Measurements from ENCODE around the gene NDUFB6. TPM values are rescaled to one million over a fixed set of nuclear protein-coding genes. Genes with fewer than 3 reads are reported as not detected.

NDUFB6 gene
- total and polyA plus RNA-seq, 7 donors = 59.6 to 90.8 (median 75.4) TPM

DNA sequence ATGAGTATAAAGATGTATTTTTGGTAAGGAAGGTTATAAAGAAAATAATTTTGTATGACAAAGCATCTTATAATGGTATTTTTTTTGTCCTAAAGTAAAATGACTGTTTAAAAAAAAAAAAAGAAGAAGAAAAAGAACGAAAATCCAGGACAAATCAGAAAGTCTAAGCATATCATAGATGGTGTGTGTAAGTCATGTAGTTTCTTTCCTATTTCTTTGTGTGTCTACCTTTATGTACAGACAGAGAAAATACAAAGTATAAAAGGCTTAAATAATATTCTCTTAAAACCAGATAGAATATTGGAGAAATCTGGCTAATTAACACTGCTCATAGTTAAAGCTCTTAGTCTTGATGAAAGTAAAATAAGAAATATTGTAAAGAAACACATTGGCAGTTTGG lies 54.7 kb downstream of the NDUFB6 start:
- H3K36me3 ChIP-seq (ENCODE audit: insufficient read depth in 1 of 2, low read depth in 1 of 2) = no peaks in the 10 kb centered on the region
- no peaks in the 10 kb centered on the region for H3K9me3 ChIP-seq
- peaks cover 3% of the 10 kb centered on the region for H3K4me1 ChIP-seq
- DNase-seq = no peak
- H3K4me3 ChIP-seq = no peak overlapping the region
- TF ChIP-seq, protein P1, sequence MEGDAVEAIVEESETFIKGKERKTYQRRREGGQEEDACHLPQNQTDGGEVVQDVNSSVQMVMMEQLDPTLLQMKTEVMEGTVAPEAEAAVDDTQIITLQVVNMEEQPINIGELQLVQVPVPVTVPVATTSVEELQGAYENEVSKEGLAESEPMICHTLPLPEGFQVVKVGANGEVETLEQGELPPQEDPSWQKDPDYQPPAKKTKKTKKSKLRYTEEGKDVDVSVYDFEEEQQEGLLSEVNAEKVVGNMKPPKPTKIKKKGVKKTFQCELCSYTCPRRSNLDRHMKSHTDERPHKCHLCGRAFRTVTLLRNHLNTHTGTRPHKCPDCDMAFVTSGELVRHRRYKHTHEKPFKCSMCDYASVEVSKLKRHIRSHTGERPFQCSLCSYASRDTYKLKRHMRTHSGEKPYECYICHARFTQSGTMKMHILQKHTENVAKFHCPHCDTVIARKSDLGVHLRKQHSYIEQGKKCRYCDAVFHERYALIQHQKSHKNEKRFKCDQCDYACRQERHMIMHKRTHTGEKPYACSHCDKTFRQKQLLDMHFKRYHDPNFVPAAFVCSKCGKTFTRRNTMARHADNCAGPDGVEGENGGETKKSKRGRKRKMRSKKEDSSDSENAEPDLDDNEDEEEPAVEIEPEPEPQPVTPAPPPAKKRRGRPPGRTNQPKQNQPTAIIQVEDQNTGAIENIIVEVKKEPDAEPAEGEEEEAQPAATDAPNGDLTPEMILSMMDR (IDR thresholded peaks at IDR 0.05) = no peak
- ATAC-seq = no peak
- intact Hi-C loops (cut with DNase I) = no loop called here
- no peaks in the 10 kb centered on the region for H3K27me3 ChIP-seq (ENCODE audit: insufficient read depth in 3 of 3, low read length in 2 of 3)
- H3K27ac ChIP-seq = no peak overlapping the region
- 91 to 94% (median 92%) methylated on average over 1 of the region's 1 CpG for WGBS, 3 donors

DNA sequence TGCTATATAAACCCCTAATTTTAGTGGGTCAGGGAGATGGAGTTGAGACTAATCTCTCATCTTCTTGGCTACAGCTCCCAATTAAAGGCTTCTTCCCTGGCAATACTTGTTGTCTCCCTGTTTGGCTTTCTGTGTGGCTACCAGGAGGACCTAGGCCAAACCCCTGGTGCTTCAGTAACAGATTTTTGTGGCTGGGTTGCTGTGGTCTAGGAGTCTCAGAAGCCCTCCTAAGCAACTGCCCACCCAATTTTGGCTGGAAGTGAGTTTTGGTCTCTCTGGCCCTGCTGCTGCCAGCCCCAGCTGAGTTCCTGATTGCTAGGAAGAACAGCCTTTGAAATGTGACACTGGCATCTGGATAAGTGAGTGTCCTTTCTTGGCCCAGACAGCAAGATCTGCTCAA lies 56.7 kb downstream of the NDUFB6 start:
- Histone ChIP-seq H3K27ac (no peak overlapping the region), H3K36me3 (ENCODE audit: insufficient read depth in 1 of 2, low read depth in 1 of 2) (no peaks in the 10 kb centered on the region), H3K4me3 (no peak overlapping the region), H3K27me3 (ENCODE audit: insufficient read depth in 3 of 3, low read length in 2 of 3) (no peaks in the 10 kb centered on the region), H3K4me1 (peaks cover 3% of the 10 kb centered on the region), H3K9me3 (no peaks in the 10 kb centered on the region)
- DNase-seq (no peak), ATAC-seq (no peak)
- intact Hi-C loops (cut with DNase I) = no loop called here
- TF ChIP-seq, protein P1 (IDR thresholded peaks at IDR 0.05) = no peak

DNA sequence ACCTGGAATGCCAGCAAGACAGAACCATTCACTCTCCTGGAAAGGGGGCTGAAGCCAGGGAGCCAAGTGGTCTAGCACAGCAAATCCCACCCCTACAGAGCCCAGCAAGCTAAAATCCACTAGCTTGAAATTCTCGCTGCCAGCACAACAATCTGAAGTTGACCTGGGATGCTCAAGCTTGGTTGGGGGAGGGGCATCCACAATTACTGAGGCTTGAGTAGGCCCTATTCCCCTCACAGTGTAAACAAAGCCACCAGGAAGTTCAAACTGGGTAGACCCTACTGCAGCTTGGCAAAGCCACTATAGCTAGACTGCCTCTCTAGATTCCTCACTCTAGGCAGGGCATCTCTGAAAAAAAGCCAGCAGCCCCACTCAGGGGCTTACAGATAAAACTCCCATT lies 64.2 kb downstream of the NDUFB6 start:
- no peaks in the 10 kb centered on the region for H3K36me3 ChIP-seq (ENCODE audit: insufficient read depth in 1 of 2, low read depth in 1 of 2)
- TF ChIP-seq, protein P1 (IDR thresholded peaks at IDR 0.05) = no peak
- no peaks in the 10 kb centered on the region for H3K9me3 ChIP-seq
- H3K27me3 ChIP-seq (ENCODE audit: insufficient read depth in 3 of 3, low read length in 2 of 3) = no peaks in the 10 kb centered on the region
- WGBS, 3 donors = 91 to 100% (median 93%) methylated on average over 1 of the region's 1 CpG
- DNase-seq (no peak), ATAC-seq (no peak)
- intact Hi-C loops (cut with DNase I) = no loop called here
- H3K4me1 ChIP-seq = no peaks in the 10 kb centered on the region
- no peak overlapping the region for H3K4me3 ChIP-seq
- no peak overlapping the region for H3K27ac ChIP-seq

DNA sequence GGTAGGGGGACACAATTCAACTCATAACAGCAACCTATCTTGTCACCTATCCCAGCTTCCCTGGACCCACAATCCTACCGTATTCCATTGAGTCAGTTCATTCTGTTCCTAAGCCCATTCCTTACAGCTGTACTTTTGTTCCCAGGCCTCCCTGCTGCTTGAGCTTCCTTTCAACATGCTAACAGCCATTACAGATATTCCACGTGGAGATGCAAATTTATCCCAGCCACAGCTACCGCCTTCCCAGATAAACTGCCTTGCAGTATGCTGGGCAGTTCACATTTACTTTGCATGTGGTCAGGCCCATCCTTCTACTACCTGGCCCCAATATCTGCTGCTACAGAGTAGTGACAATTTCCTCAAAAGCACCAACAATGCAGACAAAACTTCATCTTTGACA lies 70.0 kb downstream of the NDUFB6 start:
- no peak overlapping the region for H3K4me3 ChIP-seq
- H3K27ac ChIP-seq = no peak overlapping the region
- TF ChIP-seq, protein P1 (IDR thresholded peaks at IDR 0.05) = no peak
- no peaks in the 10 kb centered on the region for H3K9me3 ChIP-seq
- 82 to 86% (median 84%) methylated on average over 3 of the region's 3 CpGs for WGBS, 3 donors
- H3K36me3 ChIP-seq (ENCODE audit: insufficient read depth in 1 of 2, low read depth in 1 of 2) = peaks cover 0 to 18% of the 10 kb centered on the region in 2 donors
- ATAC-seq (no peak), DNase-seq (no peak)
- H3K4me1 ChIP-seq = no peaks in the 10 kb centered on the region
- H3K27me3 ChIP-seq (ENCODE audit: insufficient read depth in 3 of 3, low read length in 2 of 3) = no peaks in the 10 kb centered on the region
- intact Hi-C loops (cut with DNase I) = no loop called here

Other genes with a start within 250 kb of the NDUFB6 start
- gene ACO1, start 188.5 kb downstream of the NDUFB6 start, total RNA-seq = 10 to 100 TPM; 27.2 to 39.4 (median 32.3) TPM
- gene ACO1, start 188.5 kb downstream of the NDUFB6 start, polyA plus RNA-seq = 10 to 100 TPM; 15.6 to 27.1 (median 16.1) TPM
- 1 to 10 TPM; 3.3 to 4.4 (median 3.7) TPM for gene RIGI, start 47.0 kb downstream of the NDUFB6 start, total RNA-seq
- 1 to 10 TPM; 1.3 to 5.4 (median 1.4) TPM for gene RIGI, start 47.0 kb downstream of the NDUFB6 start, polyA plus RNA-seq
- gene SMIM27, start 20.8 kb downstream of the NDUFB6 start, total RNA-seq = 10 to 100 TPM; 11.7 to 21.6 (median 16.1) TPM
- gene SMIM27, start 20.8 kb downstream of the NDUFB6 start, polyA plus RNA-seq = 1 to 10 TPM; 4.5 to 9.3 (median 8.5) TPM
- gene TOPORS, start 20.6 kb downstream of the NDUFB6 start, total RNA-seq = 10 to 100 TPM in 2 of 4 donors, 1 to 10 TPM in 2; 7.2 to 12.1 (median 9.1) TPM
- 1 to 10 TPM; 6.2 to 9.8 (median 7.0) TPM for gene TOPORS, start 20.6 kb downstream of the NDUFB6 start, polyA plus RNA-seq
- gene TAF1L, start 62.5 kb upstream of the NDUFB6 start, total RNA-seq = not detected
- under 1 TPM in 1 of 3 donors, not detected in 2; under 0.01 TPM for gene TAF1L, start 62.5 kb upstream of the NDUFB6 start, polyA plus RNA-seq
- gene TMEM215, start 210.4 kb upstream of the NDUFB6 start, total RNA-seq = under 1 TPM in 1 of 4 donors, not detected in 3; 0.12 TPM
- not detected for gene TMEM215, start 210.4 kb upstream of the NDUFB6 start, polyA plus RNA-seq

Data from psoas muscle (tissue), 8 donors.